B cell (primary cell): ENCODE results near the gene HMG20A. TPM values are rescaled to one million over a fixed set of nuclear protein-coding genes. Genes with fewer than 3 reads are reported as not detected.
A peak's percentile ranks its signal among the peaks of the same experiment; 100 is the strongest.

ENCODE experiments used
- ATAC-seq: fragments of 200-7000 bp; cut with Tn5 transposase; one replicate; pipeline ENCODE4 v1.10.0; 2021; ENCODE audit warnings: low read depth, mild to moderate bottlenecking, moderate number of reproducible peaks, moderate library complexity
- CTCF ChIA-PET: fragments of 350-600 bp; sonication (Branson Sonifier 250); formaldehyde crosslinking; loops from one replicate; lab custom pipeline; 2021; ENCODE audit warnings: antibody characterized with exemption, inconsistent platforms; lab: Charles Lee
- POLR2A ChIA-PET: fragments of 350-600 bp; sonication (Branson Sonifier 250); formaldehyde crosslinking; loops from one replicate; lab custom pipeline; 2021; ENCODE audit warnings: antibody characterized with exemption; lab: Charles Lee
- DNase-seq: peaks from one replicate; pipeline ENCODE4 v3.0.0; 2013
- H2AFZ ChIP-seq: 2 replicates; pipeline ENCODE4 v1.6.1; 2012; ENCODE audit warnings: mild to moderate bottlenecking, low read depth, low read length; ENCODE audit not compliant: insufficient read depth, poor library complexity, severe bottlenecking
- H3K27ac ChIP-seq, 2 donors: 1 replicate in 1 of 2; 2 replicates in 1 of 2; pipeline ENCODE4 v1.5.1; 2012 to 2013; ENCODE audit warnings: low read length in 2 of 2, mild to moderate bottlenecking in 2 of 2, moderate library complexity in 1 of 2
- H3K27me3 ChIP-seq, 4 experiments: fragments of 200-600 bp in 1 of 4; sonication (generic) in 1 of 4; replicated peaks in 1 of 4; 1 replicate in 2 of 4; 2 replicates in 2 of 4; pipeline versions ENCODE4 v1.6.1 to v1.7.0; 2013 to 2016; ENCODE audit warnings: low read length in 3 of 4, mild to moderate bottlenecking in 2 of 4, mixed read lengths in 1 of 4, moderate library complexity in 1 of 4; ENCODE audit not compliant: insufficient read depth in 4 of 4, control insufficient read depth in 3 of 4; ENCODE audit errors: control extremely low read depth in 1 of 4
- H3K36me3 ChIP-seq, 2 experiments: replicated peaks in 1 of 2; 1 replicate in 1 of 2; 2 replicates in 1 of 2; pipeline versions ENCODE4 v1.6.1 to v1.7.1; 2013; ENCODE audit warnings: low read length in 1 of 2; ENCODE audit not compliant: insufficient read depth in 2 of 2, control insufficient read depth in 1 of 2; ENCODE audit errors: control extremely low read depth in 1 of 2, extremely low read depth in 1 of 2
- H3K4me1 ChIP-seq, 2 donors: fragments of 200-600 bp in 1 of 2; sonication (generic) in 1 of 2; 1 replicate in 1 of 2; 2 replicates in 1 of 2; pipeline versions ENCODE4 v1.5.1 to v1.6.1; 2013 to 2017; ENCODE audit warnings: low read length in 2 of 2; ENCODE audit not compliant: control insufficient read depth in 2 of 2, insufficient read depth in 2 of 2
- H3K4me2 ChIP-seq: replicated peaks from 2 replicates; pipeline ENCODE3; 2012; ENCODE audit warnings: mild to moderate bottlenecking, low read depth, low read length; ENCODE audit not compliant: poor library complexity, severe bottlenecking
- H3K4me3 ChIP-seq, 5 experiments: fragments of 200-600 bp in 1 of 5; sonication (generic) in 1 of 5; 1 replicate in 3 of 5; 2 replicates in 2 of 5; pipeline versions ENCODE4 v1.5.1 to v1.7.0; 2011 to 2016; ENCODE audit warnings: low read length in 4 of 5, mild to moderate bottlenecking in 4 of 5, low read depth in 2 of 5, control low read depth in 1 of 5, moderate library complexity in 1 of 5; ENCODE audit not compliant: insufficient read depth in 1 of 5; ENCODE audit errors: control extremely low read depth in 1 of 5, extremely low read depth in 1 of 5
- H3K79me2 ChIP-seq: fragments of 200-600 bp; sonication (generic); one replicate; pipeline ENCODE4 v1.6.0; 2016; ENCODE audit warnings: low read length; ENCODE audit not compliant: control insufficient read depth, insufficient read depth
- H3K9ac ChIP-seq: fragments of 200-600 bp; sonication (generic); 2 replicates; pipeline ENCODE4 v1.6.1; 2017; ENCODE audit warnings: mild to moderate bottlenecking, low read length, moderate library complexity
- H3K9me3 ChIP-seq, 3 donors: one replicate each; pipeline versions ENCODE4 v1.6.1 to v1.7.1; 2013; ENCODE audit warnings: low read length in 2 of 3; ENCODE audit not compliant: control insufficient read depth in 2 of 3, insufficient read depth in 1 of 3; ENCODE audit errors: control extremely low read depth in 1 of 3
- H4K20me1 ChIP-seq: 2 replicates; pipeline ENCODE4 v1.6.0; 2012; ENCODE audit warnings: mild to moderate bottlenecking, low read length; ENCODE audit not compliant: insufficient read depth, control insufficient read depth, poor library complexity, severe bottlenecking
- H3K27ac Mint-ChIP-seq: one replicate; pipeline ENCODE4 v1.8.0; 2021; ENCODE audit warnings: mixed read lengths
- H3K27me3 Mint-ChIP-seq: one replicate; pipeline ENCODE4 v1.8.0; 2021; ENCODE audit warnings: mixed read lengths
- H3K4me1 Mint-ChIP-seq: one replicate; pipeline ENCODE4 v1.8.0; 2021; ENCODE audit warnings: mixed read lengths
- H3K4me3 Mint-ChIP-seq: one replicate; pipeline ENCODE4 v1.8.0; 2021; ENCODE audit warnings: mixed read lengths
- H3K9me3 Mint-ChIP-seq: one replicate; pipeline ENCODE4 v1.8.0; 2022; ENCODE audit warnings: mixed read lengths; ENCODE audit not compliant: insufficient read depth
- CTCF ChIP-seq: fragments of 200-600 bp; IDR thresholded peaks from one replicate; pipeline ENCODE4 v1.8.0; 2022; ENCODE audit warnings: antibody characterized with exemption, mild to moderate bottlenecking
- EZH2 ChIP-seq: IDR thresholded peaks from 2 replicates; pipeline ENCODE4 v1.6.1; 2012; ENCODE audit warnings: borderline replicate concordance, low read depth, mild to moderate bottlenecking, moderate library complexity, low read length; ENCODE audit not compliant: insufficient read depth, poor library complexity, severe bottlenecking
- WGBS: methylation state at CpG from one replicate; pipeline ENCODE4 v1.1.5; 2013; ENCODE audit warnings: missing lambda C conversion rate; ENCODE audit not compliant: insufficient coverage; 5-methylcytosine and 5-hydroxymethylcytosine counted together
- intact Hi-C: fragments of 100-400 bp; cut with micrococcal nuclease; formaldehyde crosslinking; loops from one replicate; pipeline ENCODE4 v1.10.0; 2022
- polyA plus RNA-seq: library from polyadenylated mRNA; depleted of rRNA; stranded (reverse); fragments of >200 nt; gene quantifications from 2 replicates; pipeline ENCODE4 v1.2.3, GENCODE V29; 2012
- total RNA-seq, 2 donors: library from RNA; stranded (reverse); fragments of 120-200 nt in 1 of 2; gene quantifications; 1 replicate in 1 of 2; 2 replicates in 1 of 2; pipeline versions ENCODE4 v1.2.3 to v1.2.4, GENCODE V29; 2013 to 2022

Gene HMG20A
- total and polyA plus RNA-seq, 2 donors (not counting 1 experiment from before 2014, with no cell fraction given), result 26.1 to 63.5 TPM

DNA sequence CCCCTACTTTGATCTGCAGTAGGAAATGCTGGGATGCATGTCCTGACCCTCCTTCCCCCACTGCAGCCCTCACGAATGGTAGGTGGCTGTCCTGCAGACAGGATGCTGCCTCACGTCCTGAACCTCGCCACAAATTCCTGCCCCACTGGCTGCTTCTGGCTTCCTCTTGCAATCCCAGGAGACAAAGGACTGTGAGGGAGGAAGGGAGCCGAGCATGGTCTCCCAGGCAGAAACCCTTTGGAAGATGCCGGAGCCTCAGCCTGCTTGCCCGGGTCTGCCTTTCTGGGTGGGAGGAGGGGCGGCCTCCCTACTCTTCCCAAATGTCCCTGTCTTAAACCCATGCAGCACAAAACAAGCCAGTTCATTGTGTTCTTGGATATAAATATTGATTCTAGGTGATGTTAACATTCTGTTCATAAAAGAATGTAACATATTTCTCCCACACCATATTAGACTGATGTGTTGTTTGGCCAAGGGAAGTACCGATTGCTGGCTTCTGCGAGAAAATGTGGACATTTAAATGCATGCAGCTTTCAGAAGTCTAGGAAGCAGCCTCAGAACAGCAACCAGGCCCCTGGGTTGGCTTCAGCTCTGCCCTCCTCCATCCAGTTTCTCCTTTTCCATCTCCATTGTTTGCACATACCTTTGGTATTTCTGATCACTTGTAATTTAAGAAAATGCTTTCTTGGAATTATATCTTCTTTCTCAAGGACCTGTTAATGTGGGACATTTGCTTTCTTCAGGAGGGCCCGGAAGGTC lies 75.3 kb downstream of the HMG20A start:
- POLR2A ChIA-PET, result no interaction called here
- CTCF ChIA-PET, result interaction anchor here (0.7 to 10.4 kb wide), 14 partner anchors 11 to 489 kb away, joined by 3 to 208 read pairs (median 8); no protein-coding TSS in a partner anchor
- Histone ChIP-seq H3K79me2 (no peaks in the 10 kb centered on the region), H3K27ac (no peak overlapping the region), H4K20me1 (no peaks in the 10 kb centered on the region), H2AFZ (no peak overlapping the region), H3K4me2 (no peak overlapping the region), H3K4me1 (peaks cover 19 to 27% of the 10 kb centered on the region in 2 donors), H3K4me3 (no peak overlapping the region), H3K9me3 (no peaks in the 10 kb centered on the region), H3K36me3 (peaks cover 0 to 4% of the 10 kb centered on the region in 2 experiments), H3K9ac (no peak overlapping the region), H3K27me3 (no peaks in the 10 kb centered on the region)
- DNase-seq (no peak), ATAC-seq (no peak)
- no peak for TF ChIP-seq EZH2
- TF ChIP-seq CTCF, result no peak
- intact Hi-C loops, result loop anchor here (1.0 to 10.0 kb wide), 2 partner anchors 71 to 377 kb away; partner anchors contain the start of genes HMG20A and PEAK1
- 85% methylated on average over 4 of the region's 10 CpGs for WGBS
- no peak overlapping the region for H3K27ac Mint-ChIP-seq
- no peaks in the 10 kb centered on the region for H3K9me3 Mint-ChIP-seq
- H3K27me3 Mint-ChIP-seq, result no peaks in the 10 kb centered on the region
- H3K4me3 Mint-ChIP-seq, result no peak overlapping the region
- H3K4me1 Mint-ChIP-seq, result peaks cover 30% of the 10 kb centered on the region

DNA sequence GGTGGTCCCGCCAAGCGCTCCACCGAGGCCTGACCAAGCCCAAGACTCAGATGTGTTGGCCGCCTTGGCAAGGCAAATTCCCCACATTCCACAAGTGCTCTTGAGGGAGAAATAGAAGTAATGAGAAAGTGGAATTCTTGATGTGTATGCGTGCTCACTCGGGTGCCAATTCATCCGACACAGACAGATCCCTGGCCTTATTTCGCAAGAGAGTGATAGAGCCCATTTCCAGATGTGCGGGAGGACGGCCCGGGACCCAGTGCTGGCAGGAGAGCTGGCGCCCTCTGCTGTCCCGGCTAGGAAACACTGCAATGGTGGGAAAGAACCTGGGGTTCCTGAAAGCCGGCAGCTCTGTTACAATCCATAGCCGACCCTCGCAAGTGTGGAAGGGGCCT lies 76.0 kb downstream of the HMG20A start:
- Histone ChIP-seq H4K20me1 (no peaks in the 10 kb centered on the region), H3K4me3 (no peak overlapping the region), H3K9me3 (no peaks in the 10 kb centered on the region), H3K4me1 (peaks cover 19 to 27% of the 10 kb centered on the region in 2 donors), H3K27ac (no peak overlapping the region), H3K4me2 (peak overlapping the region; percentile 14), H2AFZ (peak overlapping the region; percentile 31), H3K36me3 (peaks cover 0 to 4% of the 10 kb centered on the region in 2 experiments), H3K79me2 (no peaks in the 10 kb centered on the region), H3K27me3 (no peaks in the 10 kb centered on the region), H3K9ac (no peak overlapping the region)
- DNase-seq (peak; percentile 78), ATAC-seq (peak; percentile 75)
- TF ChIP-seq EZH2, result no peak
- TF ChIP-seq CTCF, result peak; percentile 90
- H3K4me3 Mint-ChIP-seq, result no peak overlapping the region
- no peaks in the 10 kb centered on the region for H3K9me3 Mint-ChIP-seq
- no peaks in the 10 kb centered on the region for H3K27me3 Mint-ChIP-seq
- 10% methylated on average over 12 of the region's 16 CpGs for WGBS
- H3K27ac Mint-ChIP-seq, result no peak overlapping the region
- ChIA-PET CTCF (interaction anchor here (0.6 to 10.4 kb wide), 30 partner anchors 9 to 595 kb away, joined by 3 to 208 read pairs (median 4); no protein-coding TSS in a partner anchor), POLR2A (no interaction called here)
- intact Hi-C loops, result loop anchor here (1.0 to 10.0 kb wide), 5 partner anchors 47 to 389 kb away; partner anchors contain the start of genes HMG20A and PEAK1
- H3K4me1 Mint-ChIP-seq, result peaks cover 30% of the 10 kb centered on the region
